Loucy (cell line): ENCODE results near the gene FAM193A.
"Not testable (repeated sequence)": the region's sequence is repeated elsewhere in the genome, so short reads cannot be mapped to it uniquely, and the experiment has no call there.

Source experiments
- H2AFZ ChIP-seq: fragments of 200-600 bp; sonication (generic); 2 replicates; pipeline ENCODE4 v1.6.0; 2016; ENCODE audit warnings: antibody characterized with exemption, mild to moderate bottlenecking, low read length, moderate library complexity
- H3F3A ChIP-seq: fragments of 200-600 bp; 2 replicates; pipeline ENCODE4 v1.6.0; 2016; ENCODE audit warnings: antibody characterized with exemption, low read depth, mild to moderate bottlenecking
- H3K27me3 ChIP-seq: fragments of 200-600 bp; sonication (generic); 2 replicates; pipeline ENCODE4 v1.6.1; 2014; ENCODE audit warnings: low read length, mild to moderate bottlenecking; ENCODE audit not compliant: insufficient read depth, poor library complexity, severe bottlenecking
- H3K36me3 ChIP-seq: fragments of 200-600 bp; sonication (generic); 2 replicates; pipeline ENCODE4 v1.6.1; 2016; ENCODE audit warnings: low read length; ENCODE audit not compliant: insufficient read depth
- H3K4me1 ChIP-seq: fragments of 200-600 bp; sonication (generic); 2 replicates; pipeline ENCODE4 v1.5.1; 2014; ENCODE audit warnings: low read length, mild to moderate bottlenecking; ENCODE audit not compliant: insufficient read depth, poor library complexity, severe bottlenecking
- H3K4me2 ChIP-seq: fragments of 200-600 bp; sonication (generic); 2 replicates; pipeline ENCODE4 v1.6.0; 2014; ENCODE audit warnings: antibody characterized with exemption, low read length, low read depth, mild to moderate bottlenecking; ENCODE audit not compliant: poor library complexity, severe bottlenecking
- H3K4me3 ChIP-seq: fragments of 200-600 bp; sonication (generic); 2 replicates; pipeline ENCODE4 v1.5.1; 2014; ENCODE audit warnings: low read length, mild to moderate bottlenecking, mixed read lengths; ENCODE audit not compliant: poor library complexity, severe bottlenecking
- H3K79me2 ChIP-seq: fragments of 200-600 bp; sonication (generic); 2 replicates; pipeline ENCODE4 v1.6.1; 2014; ENCODE audit warnings: low read length; ENCODE audit not compliant: insufficient read depth
- H3K9ac ChIP-seq: fragments of 200-600 bp; sonication (generic); 2 replicates; pipeline ENCODE4 v1.6.0; 2014; ENCODE audit warnings: mild to moderate bottlenecking, low read depth, low read length, moderate library complexity; ENCODE audit not compliant: poor library complexity, severe bottlenecking
- H3K9me2 ChIP-seq: fragments of 200-600 bp; sonication (generic); replicated peaks from 2 replicates; pipeline ENCODE4 v1.6.1; 2016; ENCODE audit warnings: low read depth, low read length, mixed read lengths
- H3K9me3 ChIP-seq: fragments of 200-600 bp; sonication (generic); 2 replicates; pipeline ENCODE4 v1.6.1; 2014; ENCODE audit warnings: mild to moderate bottlenecking, antibody characterized with exemption, low read length, low read depth; ENCODE audit not compliant: insufficient read depth
- H4K20me1 ChIP-seq: fragments of 200-600 bp; sonication (generic); 2 replicates; pipeline ENCODE4 v1.6.0; 2014; ENCODE audit warnings: antibody characterized with exemption, low read length, mild to moderate bottlenecking; ENCODE audit not compliant: insufficient read depth, poor library complexity, severe bottlenecking
- EZH2phosphoT487 ChIP-seq: fragments of 200-600 bp; IDR thresholded peaks from 2 replicates; pipeline ENCODE4 v1.6.1; 2018; ENCODE audit warnings: antibody characterized with exemption, mild to moderate bottlenecking, moderate library complexity, borderline replicate concordance
- TF ChIP-seq, protein P1 (sequence below): fragments of 200-600 bp; sonication (generic); conservative IDR thresholded peaks from 2 replicates; pipeline ENCODE4 v1.5.1; 2014; ENCODE audit warnings: mild to moderate bottlenecking, antibody characterized with exemption, low read length

The FAM193A gene

DNA sequence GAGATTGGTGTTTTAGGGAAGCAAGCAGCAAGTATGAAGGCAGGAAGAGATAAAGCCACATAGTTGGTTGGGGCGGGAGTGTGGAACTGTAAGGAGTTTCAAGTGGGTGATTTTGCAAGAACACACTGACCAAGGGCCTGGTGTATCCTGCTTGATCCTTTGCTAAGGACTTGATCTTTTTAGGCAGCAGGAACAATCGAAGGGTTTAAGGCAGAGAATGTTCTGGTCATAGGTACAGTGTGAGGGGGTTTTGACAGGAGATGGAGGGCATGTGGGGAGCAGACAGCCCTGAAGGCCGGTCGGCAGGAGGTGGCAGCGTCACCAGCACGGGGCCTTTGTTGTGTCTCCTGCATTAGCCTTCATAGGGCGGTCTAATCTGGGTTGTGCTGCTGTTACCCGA lies 54.7 kb downstream of the FAM193A start:
- H3K9me2 ChIP-seq = no peaks in the 10 kb centered on the region
- TF ChIP-seq, protein P1, sequence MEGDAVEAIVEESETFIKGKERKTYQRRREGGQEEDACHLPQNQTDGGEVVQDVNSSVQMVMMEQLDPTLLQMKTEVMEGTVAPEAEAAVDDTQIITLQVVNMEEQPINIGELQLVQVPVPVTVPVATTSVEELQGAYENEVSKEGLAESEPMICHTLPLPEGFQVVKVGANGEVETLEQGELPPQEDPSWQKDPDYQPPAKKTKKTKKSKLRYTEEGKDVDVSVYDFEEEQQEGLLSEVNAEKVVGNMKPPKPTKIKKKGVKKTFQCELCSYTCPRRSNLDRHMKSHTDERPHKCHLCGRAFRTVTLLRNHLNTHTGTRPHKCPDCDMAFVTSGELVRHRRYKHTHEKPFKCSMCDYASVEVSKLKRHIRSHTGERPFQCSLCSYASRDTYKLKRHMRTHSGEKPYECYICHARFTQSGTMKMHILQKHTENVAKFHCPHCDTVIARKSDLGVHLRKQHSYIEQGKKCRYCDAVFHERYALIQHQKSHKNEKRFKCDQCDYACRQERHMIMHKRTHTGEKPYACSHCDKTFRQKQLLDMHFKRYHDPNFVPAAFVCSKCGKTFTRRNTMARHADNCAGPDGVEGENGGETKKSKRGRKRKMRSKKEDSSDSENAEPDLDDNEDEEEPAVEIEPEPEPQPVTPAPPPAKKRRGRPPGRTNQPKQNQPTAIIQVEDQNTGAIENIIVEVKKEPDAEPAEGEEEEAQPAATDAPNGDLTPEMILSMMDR = no peak
- no peak for TF ChIP-seq EZH2phosphoT487
- peaks cover 87% of the 10 kb centered on the region for H4K20me1 ChIP-seq
- H3K4me3 ChIP-seq = no peak overlapping the region
- peaks cover under 1% of the 10 kb centered on the region; the same call in 1 of the 2 replicates for H3K36me3 ChIP-seq
- H3K79me2 ChIP-seq = peaks cover 96% of the 10 kb centered on the region
- H3K9ac ChIP-seq = no peak overlapping the region
- no peak overlapping the region for H3K4me2 ChIP-seq
- peaks cover 6% of the 10 kb centered on the region for H3K4me1 ChIP-seq
- H3K9me3 ChIP-seq = no peaks in the 10 kb centered on the region
- no peaks in the 10 kb centered on the region for H3K27me3 ChIP-seq
- no peak overlapping the region for H2AFZ ChIP-seq
- H3F3A ChIP-seq = no peaks in the 10 kb centered on the region

- Histone ChIP-seq H4K20me1 (peaks cover 87% of the 10 kb centered on the region), H3K79me2 (peaks cover 96% of the 10 kb centered on the region)
- H2AFZ ChIP-seq, H3K9me2 ChIP-seq, H3K27me3 ChIP-seq, H3K4me2 ChIP-seq, H3K4me1 ChIP-seq, H3F3A ChIP-seq, H3K4me3 ChIP-seq, H3K9ac ChIP-seq, H3K36me3 ChIP-seq, H3K9me3 ChIP-seq: not testable (repeated sequence)
Measured at GRCh38 chr4:2592014-2592413, 55.6 kb downstream of the FAM193A start.

DNA sequence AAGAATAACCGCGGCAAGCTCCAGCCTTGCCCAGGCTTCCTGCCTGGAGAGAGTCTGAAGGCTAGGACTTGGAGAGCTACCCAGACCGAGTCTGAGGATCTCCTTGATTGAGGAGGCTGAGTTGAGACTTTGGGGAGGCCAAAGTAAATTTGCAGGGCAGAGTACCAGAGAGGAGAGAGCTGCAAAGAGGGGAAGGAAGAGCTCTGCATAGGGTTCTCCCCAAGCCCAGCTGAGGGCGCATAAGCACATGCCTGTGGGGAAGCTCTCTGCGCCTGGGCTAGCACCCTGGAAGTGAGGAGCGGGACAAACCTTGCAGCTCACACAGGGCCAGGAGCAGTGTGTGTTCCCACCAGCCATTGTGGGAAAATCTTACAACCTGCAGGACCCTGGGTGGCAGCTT lies 56.1 kb downstream of the FAM193A start:
- Histone ChIP-seq H4K20me1 (peaks cover 86% of the 10 kb centered on the region), H2AFZ (no peak overlapping the region), H3K9ac (no peak overlapping the region), H3F3A (no peaks in the 10 kb centered on the region), H3K79me2 (peaks cover 96% of the 10 kb centered on the region), H3K9me2 (no peaks in the 10 kb centered on the region), H3K4me1 (peaks cover 6% of the 10 kb centered on the region), H3K27me3 (no peaks in the 10 kb centered on the region), H3K4me3 (no peak overlapping the region), H3K4me2 (no peak overlapping the region), H3K36me3 (peaks cover 14% of the 10 kb centered on the region; the same call in 1 of the 2 replicates), H3K9me3 (no peaks in the 10 kb centered on the region)
- TF ChIP-seq EZH2phosphoT487 = no peak
- TF ChIP-seq, protein P1 = no peak

DNA sequence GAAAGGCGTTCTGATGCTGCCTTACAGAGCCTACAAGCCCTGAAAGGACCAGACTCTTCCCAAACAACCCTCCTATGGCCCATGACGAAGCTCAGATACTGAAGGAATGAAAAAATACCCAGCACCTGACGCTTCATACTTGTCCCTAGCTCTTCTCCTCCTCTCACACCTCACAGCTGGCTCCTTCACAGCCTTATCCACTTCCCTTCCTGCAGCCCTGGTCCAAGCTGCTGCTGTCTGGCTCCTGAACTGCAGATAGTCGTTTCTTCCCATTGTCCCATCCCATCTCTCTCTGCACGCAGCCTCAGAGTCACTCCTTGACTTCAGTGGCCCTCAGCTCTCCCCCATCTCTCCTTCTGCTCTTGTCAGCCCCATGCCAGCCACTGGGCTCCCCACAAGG lies 56.6 kb downstream of the FAM193A start:
- Histone ChIP-seq H2AFZ (no peak overlapping the region), H3K4me1 (peaks cover 6% of the 10 kb centered on the region)

More for the DNA sequence above, 56.6 kb downstream of the FAM193A start:
- H3K9ac ChIP-seq = no peak overlapping the region
- H3K27me3 ChIP-seq = no peaks in the 10 kb centered on the region
- H3K9me2 ChIP-seq = no peaks in the 10 kb centered on the region
- peaks cover 96% of the 10 kb centered on the region for H3K79me2 ChIP-seq
- H4K20me1 ChIP-seq = peaks cover 82% of the 10 kb centered on the region
- H3K9me3 ChIP-seq = no peaks in the 10 kb centered on the region
- no peak overlapping the region for H3K4me3 ChIP-seq
- peaks cover 16% of the 10 kb centered on the region; the same call in 1 of the 2 replicates for H3K36me3 ChIP-seq
- H3K4me2 ChIP-seq = no peak overlapping the region
- H3F3A ChIP-seq = no peaks in the 10 kb centered on the region
- TF ChIP-seq EZH2phosphoT487 = no peak
- TF ChIP-seq, protein P1 = no peak
